Activated CD4-positive, alpha-beta T cell treated with anti-CD3 and anti-CD28 coated beads for 36 hours (primary cell): ENCODE data around the gene C8G. TPM values are rescaled to one million over a fixed set of nuclear protein-coding genes. Genes with fewer than 3 reads are reported as not detected.
A peak's percentile ranks its signal among the peaks of the same experiment; 100 is the strongest.

Source experiments
- ATAC-seq: fragments of 200-7000 bp; cut with Tn5 transposase; one replicate; pipeline ENCODE4 v1.10.0; 2021; ENCODE audit warnings: mild to moderate bottlenecking, moderate library complexity
- CTCF ChIA-PET: fragments of 350-600 bp; sonication (Branson Sonifier 250); formaldehyde crosslinking; loops from one replicate; lab custom pipeline; 2021; ENCODE audit warnings: antibody characterized with exemption; lab: Charles Lee
- POLR2A ChIA-PET: fragments of 350-600 bp; sonication (Branson Sonifier 250); formaldehyde crosslinking; loops from one replicate; lab custom pipeline; 2021; ENCODE audit warnings: antibody characterized with exemption, inconsistent platforms; lab: Charles Lee
- DNase-seq: peaks from one replicate; pipeline ENCODE4 v3.0.0-alpha.2; 2020
- H3K27ac Mint-ChIP-seq: one replicate; pipeline ENCODE4 v1.8.0; 2021; ENCODE audit warnings: mixed read lengths
- H3K27me3 Mint-ChIP-seq: one replicate; pipeline ENCODE4 v1.8.0; 2021; ENCODE audit warnings: mixed read lengths
- H3K36me3 Mint-ChIP-seq: one replicate; pipeline ENCODE4 v1.8.0; 2021; ENCODE audit warnings: low read depth, mixed read lengths
- H3K4me1 Mint-ChIP-seq: one replicate; pipeline ENCODE4 v1.8.0; 2021; ENCODE audit warnings: mixed read lengths
- H3K4me3 Mint-ChIP-seq: one replicate; pipeline ENCODE4 v1.8.0; 2021; ENCODE audit warnings: mild to moderate bottlenecking, moderate library complexity, mixed read lengths
- H3K9me3 Mint-ChIP-seq: one replicate; pipeline ENCODE4 v1.8.0; 2021; ENCODE audit warnings: low read depth, mixed read lengths
- intact Hi-C, 2 experiments: fragments of 100-400 bp; cut with DNase I in 1 of 2; cut with micrococcal nuclease in 1 of 2; formaldehyde crosslinking; loops; one replicate each; pipeline versions ENCODE4 v1.14.2 to v1.15.1; 2022 to 2024; cut with DNase I, micrococcal nuclease
- total RNA-seq, 2 experiments: library from RNA; stranded (reverse); gene quantifications; one replicate each; pipeline ENCODE4 v1.2.3, GENCODE V29; 2021

C8G gene
- total RNA-seq, 2 experiments from 2014 or later = 0.77 TPM; not detected in 1

GRCh38 chr9:136934277-136934676, 10.8 kb upstream of the C8G start:
- CTCF ChIA-PET = no interaction called here
- H3K4me3 Mint-ChIP-seq = no peak overlapping the region
- no peak for DNase-seq
- ATAC-seq = no peak
- intact Hi-C loops = no loop called here
- POLR2A ChIA-PET = no interaction called here
- H3K4me1 Mint-ChIP-seq = peaks cover 17% of the 10 kb centered on the region
- H3K36me3 Mint-ChIP-seq = peaks cover 25% of the 10 kb centered on the region
- H3K27ac Mint-ChIP-seq = no peak overlapping the region
- no peaks in the 10 kb centered on the region for H3K9me3 Mint-ChIP-seq
- H3K27me3 Mint-ChIP-seq = no peaks in the 10 kb centered on the region

GRCh38 chr9:136935651-136936050, 9.4 kb upstream of the C8G start:
- Mint-ChIP-seq H3K9me3 (no peaks in the 10 kb centered on the region), H3K27me3 (no peaks in the 10 kb centered on the region), H3K27ac (no peak overlapping the region), H3K4me1 (peaks cover 17% of the 10 kb centered on the region), H3K36me3 (peaks cover 25% of the 10 kb centered on the region), H3K4me3 (no peak overlapping the region)
- POLR2A ChIA-PET = no interaction called here
- intact Hi-C loops = no loop called here
- DNase-seq (no peak), ATAC-seq (no peak)
- CTCF ChIA-PET = interaction anchor here (0.5 kb wide), 1 partner anchor 150 kb away, joined by 3 read pairs; no protein-coding TSS in a partner anchor

GRCh38 chr9:136936645-136937170, 8.3 kb upstream of the C8G start:
- H3K9me3 Mint-ChIP-seq = no peaks in the 10 kb centered on the region
- DNase-seq = no peak
- intact Hi-C loops = no loop called here
- peak overlapping the region; percentile 24 for H3K27ac Mint-ChIP-seq
- peaks cover 12% of the 10 kb centered on the region for H3K4me1 Mint-ChIP-seq
- H3K36me3 Mint-ChIP-seq = peaks cover 31% of the 10 kb centered on the region
- ChIA-PET POLR2A (no interaction called here), CTCF (interaction anchor here (0.6 to 0.7 kb wide), 2 partner anchors 120 to 129 kb away, joined by 3 read pairs; no protein-coding TSS in a partner anchor)
- no peak overlapping the region for H3K4me3 Mint-ChIP-seq
- H3K27me3 Mint-ChIP-seq = no peaks in the 10 kb centered on the region
- no peak for ATAC-seq

GRCh38 chr9:136937186-136938001, 7.6 kb upstream of the C8G start:
- CTCF ChIA-PET = no interaction called here
- H3K9me3 Mint-ChIP-seq = no peaks in the 10 kb centered on the region
- POLR2A ChIA-PET = no interaction called here
- intact Hi-C loops = no loop called here
- peaks cover 32% of the 10 kb centered on the region for H3K36me3 Mint-ChIP-seq
- peaks cover 5% of the 10 kb centered on the region for H3K4me1 Mint-ChIP-seq
- ATAC-seq = no peak
- no peak overlapping the region for H3K27ac Mint-ChIP-seq
- H3K4me3 Mint-ChIP-seq = no peak overlapping the region
- no peaks in the 10 kb centered on the region for H3K27me3 Mint-ChIP-seq
- no peak for DNase-seq

DNA sequence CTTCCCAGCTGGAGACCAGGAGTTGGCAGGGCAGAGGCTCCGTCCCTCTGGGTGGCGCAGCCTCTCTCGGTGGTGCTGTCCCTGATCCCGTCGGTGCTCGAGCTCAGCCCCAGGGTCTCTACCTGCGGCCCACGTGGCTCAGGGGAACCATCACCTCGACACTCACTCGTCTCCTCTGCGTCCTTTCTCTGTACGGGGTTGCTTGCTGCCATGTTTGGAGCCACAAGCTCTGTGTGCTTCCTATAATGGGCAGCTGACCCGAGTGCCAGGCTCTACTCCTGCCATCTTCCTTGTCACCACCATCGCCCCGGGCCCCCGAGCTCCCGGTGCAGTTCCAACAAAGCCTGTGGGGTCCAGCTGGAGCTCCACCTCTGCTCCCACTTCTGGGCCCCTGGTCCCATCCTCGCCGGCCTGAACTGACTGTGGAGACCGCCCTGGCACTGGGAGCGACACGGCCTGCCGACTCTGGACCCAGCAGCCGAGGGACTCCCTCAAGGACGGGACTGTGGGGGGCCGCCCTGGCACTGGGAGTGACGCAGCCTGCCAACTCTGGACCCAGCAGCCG, 5.5 kb upstream of the C8G start:
- no peaks in the 10 kb centered on the region for H3K27me3 Mint-ChIP-seq
- ATAC-seq (no peak), DNase-seq (no peak)
- intact Hi-C loops = no loop called here
- no peak overlapping the region for H3K27ac Mint-ChIP-seq
- ChIA-PET CTCF (interaction anchor here (0.7 to 0.8 kb wide), 2 partner anchors 96 to 137 kb away, joined by 3 read pairs; no protein-coding TSS in a partner anchor), POLR2A (no interaction called here)
- peaks cover 37% of the 10 kb centered on the region for H3K36me3 Mint-ChIP-seq
- H3K4me3 Mint-ChIP-seq = no peak overlapping the region
- peaks cover 4% of the 10 kb centered on the region for H3K4me1 Mint-ChIP-seq
- no peaks in the 10 kb centered on the region for H3K9me3 Mint-ChIP-seq

GRCh38 chr9:136939996-136940525, 5.0 kb upstream of the C8G start:
- no peak overlapping the region for H3K4me3 Mint-ChIP-seq
- no peak for DNase-seq
- peaks cover 37% of the 10 kb centered on the region for H3K36me3 Mint-ChIP-seq
- CTCF ChIA-PET = no interaction called here
- no peak for ATAC-seq
- H3K4me1 Mint-ChIP-seq = peaks cover 8% of the 10 kb centered on the region
- H3K27me3 Mint-ChIP-seq = no peaks in the 10 kb centered on the region
- POLR2A ChIA-PET = no interaction called here
- intact Hi-C loops = loop anchor here in 1 of 2 experiments (5.0 kb wide), 2 partner anchors 38 to 93 kb away; partner anchors contain the start of gene PHPT1
- H3K27ac Mint-ChIP-seq = no peak overlapping the region
- no peaks in the 10 kb centered on the region for H3K9me3 Mint-ChIP-seq

DNA sequence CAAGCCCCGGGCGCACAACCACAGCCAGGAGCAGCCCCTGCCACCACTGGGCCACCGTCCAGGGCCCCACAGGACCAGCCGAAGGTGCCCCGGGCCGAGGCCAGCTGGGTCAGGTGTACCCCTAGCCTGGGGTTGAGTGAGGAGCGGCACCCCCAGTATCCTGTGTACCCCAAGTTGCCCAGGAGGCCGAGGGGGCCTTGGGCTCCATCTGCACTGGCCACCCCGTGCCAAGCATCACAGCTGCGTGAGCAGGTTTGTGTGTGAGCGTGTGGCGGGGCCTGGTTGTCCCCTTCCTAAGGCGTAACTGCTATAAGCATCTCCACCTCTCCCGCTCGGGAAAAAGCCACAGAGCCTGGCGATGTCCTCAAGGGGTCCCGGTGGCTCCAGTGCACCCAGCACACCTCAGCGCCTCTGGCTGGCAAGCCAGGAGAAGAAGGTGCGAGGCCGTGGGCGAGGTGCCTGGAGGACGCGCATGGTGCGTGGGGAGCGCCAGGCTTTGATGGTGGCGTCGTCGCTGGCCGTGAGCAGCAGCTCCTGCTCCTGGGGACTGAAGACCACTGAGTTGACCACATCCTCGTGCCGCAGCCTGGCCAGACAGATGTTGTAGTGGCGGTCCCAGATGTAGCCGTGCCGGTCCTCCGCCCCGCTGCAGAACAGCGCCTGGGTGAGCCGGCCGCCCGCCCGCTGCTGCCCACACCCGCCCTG, 4.4 kb upstream of the C8G start:
- ChIA-PET CTCF (no interaction called here), POLR2A (no interaction called here)
- intact Hi-C loops = loop anchor here in 1 of 2 experiments (5.0 kb wide), 2 partner anchors 38 to 93 kb away; partner anchors contain the start of gene PHPT1
- Mint-ChIP-seq H3K27ac (no peak overlapping the region), H3K27me3 (no peaks in the 10 kb centered on the region), H3K4me3 (no peak overlapping the region), H3K4me1 (peaks cover 9% of the 10 kb centered on the region), H3K9me3 (no peaks in the 10 kb centered on the region), H3K36me3 (peaks cover 37% of the 10 kb centered on the region)
- no peak for DNase-seq
- ATAC-seq = no peak

- intact Hi-C loops = loop anchor here in 1 of 2 experiments (5.0 kb wide), 2 partner anchors 39 to 94 kb away; partner anchors contain the start of gene PHPT1
- Mint-ChIP-seq H3K4me3 (no peak overlapping the region), H3K36me3 (peaks cover 34% of the 10 kb centered on the region), H3K27me3 (no peaks in the 10 kb centered on the region), H3K9me3 (no peaks in the 10 kb centered on the region), H3K4me1 (peaks cover 9% of the 10 kb centered on the region), H3K27ac (no peak overlapping the region)
- ChIA-PET POLR2A (no interaction called here), CTCF (no interaction called here)
- DNase-seq = no peak
- no peak for ATAC-seq
Observed at GRCh38 chr9:136941231-136942111, 3.6 kb upstream of the C8G start.

- intact Hi-C loops = loop anchor here in 1 of 2 experiments (5.0 kb wide), 2 partner anchors 40 to 95 kb away; partner anchors contain the start of gene PHPT1
- Mint-ChIP-seq H3K27me3 (no peaks in the 10 kb centered on the region), H3K27ac (no peak overlapping the region), H3K4me3 (peak overlapping the region; percentile 77), H3K9me3 (no peaks in the 10 kb centered on the region), H3K4me1 (peaks cover 9% of the 10 kb centered on the region), H3K36me3 (peaks cover 29% of the 10 kb centered on the region)
- DNase-seq (no peak), ATAC-seq (no peak)
- CTCF ChIA-PET = interaction anchor here (0.6 kb wide), 1 partner anchor 18 kb away, joined by 3 read pairs; no protein-coding TSS in a partner anchor
- POLR2A ChIA-PET = no interaction called here
Observed at GRCh38 chr9:136942112-136942880, 2.7 kb upstream of the C8G start.

- CTCF ChIA-PET = interaction anchor here (0.6 to 1.2 kb wide), 3 partner anchors 12 to 216 kb away, joined by 3 to 4 read pairs (median 3); no protein-coding TSS in a partner anchor
- peak overlapping the region; percentile 77 for H3K4me3 Mint-ChIP-seq
Observed at GRCh38 chr9:136942881-136943230, 2.2 kb upstream of the C8G start.

More at GRCh38 chr9:136942881-136943230, 2.2 kb upstream of the C8G start:
- peaks cover 27% of the 10 kb centered on the region for H3K36me3 Mint-ChIP-seq
- intact Hi-C loops = loop anchor here in 1 of 2 experiments (5.0 kb wide), 2 partner anchors 41 to 96 kb away; partner anchors contain the start of gene PHPT1
- peaks cover 9% of the 10 kb centered on the region for H3K4me1 Mint-ChIP-seq
- DNase-seq (no peak), ATAC-seq (no peak)
- H3K9me3 Mint-ChIP-seq = no peaks in the 10 kb centered on the region
- POLR2A ChIA-PET = no interaction called here
- no peaks in the 10 kb centered on the region for H3K27me3 Mint-ChIP-seq
- no peak overlapping the region for H3K27ac Mint-ChIP-seq
